HG03066 (cell line): Measurements from ENCODE around the gene GIMAP1.

Experiments used
- ATAC-seq: cut with Tn5 transposase; IDR thresholded peaks from one replicate; pipeline ENCODE4 v1.9.1; 2021; ENCODE audit warnings: low read depth; ENCODE audit not compliant: unreplicated experiment

Gene GIMAP1

DNA sequence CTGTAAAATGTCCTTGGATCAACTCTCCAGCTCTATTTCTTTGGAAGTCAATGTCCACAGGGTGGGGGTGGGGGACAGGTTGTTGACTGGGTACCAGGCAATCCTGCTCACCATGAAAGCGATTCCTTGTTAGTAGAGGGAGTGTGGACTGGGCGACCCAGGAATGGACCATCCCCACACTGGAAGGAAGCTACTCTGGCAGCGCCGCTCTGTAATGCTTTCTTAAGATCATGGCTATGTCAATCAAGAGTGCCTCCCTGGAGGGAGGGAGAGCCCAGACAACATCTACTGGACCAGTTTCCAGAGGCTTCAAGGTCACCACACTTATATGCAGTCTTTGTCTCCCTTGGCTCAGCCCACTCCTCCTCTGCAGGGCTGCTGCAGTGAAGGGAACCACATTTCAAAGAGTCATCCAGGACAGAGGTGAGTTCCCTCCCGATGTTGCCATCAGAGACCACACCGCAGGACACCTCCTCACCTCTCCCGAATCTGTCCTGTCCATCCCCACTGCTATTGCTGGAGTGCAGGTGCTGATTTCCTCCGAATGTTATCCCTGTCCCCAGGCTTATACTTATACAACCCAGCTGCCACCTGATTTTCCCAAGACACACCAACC, 27.7 kb downstream of the GIMAP1 start:
- ATAC-seq, result no peak

DNA sequence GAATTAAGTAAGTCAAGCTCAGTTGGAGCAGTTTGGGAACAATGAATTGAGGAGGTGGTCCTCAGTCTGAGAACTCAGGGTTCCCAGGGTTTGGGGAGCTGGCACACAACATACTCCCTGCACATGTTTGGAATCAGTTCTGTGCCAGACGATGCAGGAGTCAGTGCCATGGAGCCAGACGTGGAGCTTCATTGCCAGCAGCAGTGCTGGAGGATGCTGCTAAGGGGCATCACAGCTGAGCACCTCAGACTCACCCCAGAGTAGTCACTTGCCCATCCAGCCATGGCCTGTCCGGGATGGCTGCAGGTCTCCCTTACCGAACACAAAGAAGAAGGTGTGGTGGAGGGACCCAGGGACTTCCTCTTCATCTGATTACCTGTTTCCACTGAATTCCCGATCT, 28.7 kb downstream of the GIMAP1 start:
- ATAC-seq, result no peak

DNA sequence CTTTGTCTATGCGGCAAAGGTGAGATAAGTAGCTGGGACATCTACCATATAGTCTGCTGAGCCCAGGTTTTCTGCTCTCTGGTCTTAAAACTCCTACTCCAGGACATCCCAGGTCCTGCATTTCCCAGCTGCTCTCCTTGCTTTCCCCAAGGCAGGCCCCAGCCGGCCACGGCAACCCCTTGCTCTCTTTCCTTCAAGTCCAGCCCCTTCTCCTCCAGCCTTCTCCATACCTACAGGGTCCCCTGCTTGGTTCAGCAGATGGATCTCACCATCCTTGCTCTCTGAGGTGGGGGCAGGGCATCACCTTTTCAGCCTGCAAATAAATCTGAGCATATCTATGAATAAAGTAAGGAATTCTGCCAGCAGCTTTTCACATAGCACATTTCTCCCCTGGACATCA, 29.5 kb downstream of the GIMAP1 start:
- no peak for ATAC-seq

DNA sequence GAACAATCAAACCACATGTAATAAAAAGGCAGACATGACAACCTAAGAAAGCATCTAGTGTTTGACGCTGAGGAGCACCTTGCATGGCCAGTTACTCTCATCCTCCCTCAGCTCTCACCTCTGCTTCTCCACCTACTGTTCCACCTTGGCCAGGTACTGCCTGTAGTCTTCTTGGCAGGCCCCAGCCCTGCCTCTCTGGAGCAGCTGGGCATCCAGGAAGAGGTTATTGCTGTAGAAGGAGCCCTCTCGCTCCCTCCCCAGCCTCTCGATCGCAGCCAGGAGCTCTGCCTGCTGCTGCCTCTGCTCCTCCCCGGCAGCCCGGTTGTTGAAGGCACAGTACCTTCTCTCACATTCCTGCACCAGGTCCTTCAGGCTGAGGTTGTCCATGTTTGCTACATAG, 30.5 kb downstream of the GIMAP1 start:
- ATAC-seq, result no peak

DNA sequence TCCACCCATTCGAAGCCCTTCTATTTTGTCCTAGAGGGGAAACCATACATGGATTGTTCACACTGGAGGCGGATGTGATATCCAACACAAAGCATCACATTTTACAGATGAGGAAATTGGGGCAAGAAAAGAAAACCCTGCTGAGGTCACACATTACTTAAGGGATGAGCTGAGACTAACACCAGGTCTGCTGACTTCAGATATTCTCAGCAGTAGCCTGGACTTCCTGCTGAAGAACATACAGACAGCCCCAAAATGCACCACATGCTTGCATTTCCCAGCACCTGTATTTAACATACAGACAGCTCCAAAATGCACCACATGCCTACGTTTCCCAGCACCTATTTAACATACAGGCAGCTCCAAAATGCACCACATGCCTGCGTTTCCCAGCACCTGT, 32.0 kb downstream of the GIMAP1 start:
- no peak for ATAC-seq

DNA sequence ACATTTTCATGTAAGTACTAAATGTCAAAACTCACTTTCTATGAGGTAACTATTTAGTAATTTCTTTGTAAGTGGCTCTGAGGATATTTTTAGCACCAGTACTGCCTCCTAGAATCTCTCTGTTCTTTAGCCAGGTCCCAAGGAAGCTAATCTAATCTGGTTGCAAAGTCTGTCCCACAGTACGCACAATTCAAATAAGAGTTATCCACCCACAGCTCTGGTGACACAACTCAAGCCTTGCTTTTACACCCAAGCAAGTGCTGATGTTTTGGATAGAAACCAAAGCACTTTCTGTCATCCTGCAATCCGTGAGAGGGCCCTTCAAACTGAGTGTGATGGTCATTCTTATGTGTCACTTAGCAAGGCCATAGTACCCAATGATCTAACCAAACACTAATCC, 35.3 kb downstream of the GIMAP1 start:
- ATAC-seq, result no peak

DNA sequence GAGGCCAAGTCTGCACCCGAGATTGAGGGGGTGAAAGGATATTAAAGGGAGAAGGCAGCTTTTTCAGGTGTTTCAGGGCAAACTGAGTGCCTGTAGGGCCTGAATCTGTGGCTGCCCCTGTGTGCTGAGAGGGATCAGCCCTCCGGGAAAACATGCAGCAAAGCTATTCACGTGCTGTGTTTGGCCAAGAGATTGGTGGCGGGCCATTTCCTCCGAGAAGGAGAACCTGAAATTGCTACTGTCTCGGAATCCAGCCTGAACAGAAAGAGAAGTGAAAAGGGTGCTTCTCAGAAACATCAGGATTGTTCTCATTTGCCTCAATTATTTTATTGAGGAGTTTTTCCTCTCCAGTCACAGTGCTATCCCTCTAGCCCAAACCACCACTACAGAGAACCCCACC, 36.8 kb downstream of the GIMAP1 start:
- ATAC-seq, result no peak

DNA sequence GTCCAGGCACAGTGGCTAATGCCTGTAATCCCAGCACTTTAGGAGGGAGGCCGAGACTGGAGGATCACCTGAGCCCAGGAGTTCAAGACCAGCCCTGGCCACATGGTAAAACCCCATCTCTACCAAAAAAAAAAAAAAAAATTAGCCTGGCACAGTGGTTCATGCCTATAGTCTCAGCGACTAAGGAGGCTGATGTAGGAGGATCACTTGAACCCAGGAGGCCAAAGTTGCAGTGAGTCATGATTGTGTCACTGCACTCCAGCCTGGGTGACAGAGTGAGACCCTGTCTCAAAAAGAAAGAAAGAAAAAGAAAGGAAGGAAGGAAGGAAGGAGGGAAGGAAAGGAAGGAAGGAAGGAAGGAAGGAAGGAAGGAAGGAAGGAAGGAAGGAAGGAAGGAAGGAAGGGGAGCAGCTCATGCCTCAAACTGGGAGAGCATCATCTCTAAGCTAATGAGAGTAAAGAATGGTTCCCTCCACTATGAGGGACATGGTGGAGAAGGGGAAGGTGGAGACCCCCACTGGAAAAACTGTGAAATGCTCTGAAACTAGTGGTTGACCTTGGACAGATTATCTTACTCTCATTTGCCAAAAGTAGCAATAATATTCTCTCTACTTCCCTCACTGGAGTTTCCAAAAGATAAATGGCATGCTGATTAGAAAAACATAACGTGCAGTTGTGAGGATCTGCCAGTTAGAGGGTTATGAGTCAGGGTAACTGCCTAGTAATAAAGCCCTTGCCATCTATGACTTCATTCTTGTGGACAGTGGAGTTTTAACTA, 37.6 kb downstream of the GIMAP1 start:
- ATAC-seq, result no peak

DNA sequence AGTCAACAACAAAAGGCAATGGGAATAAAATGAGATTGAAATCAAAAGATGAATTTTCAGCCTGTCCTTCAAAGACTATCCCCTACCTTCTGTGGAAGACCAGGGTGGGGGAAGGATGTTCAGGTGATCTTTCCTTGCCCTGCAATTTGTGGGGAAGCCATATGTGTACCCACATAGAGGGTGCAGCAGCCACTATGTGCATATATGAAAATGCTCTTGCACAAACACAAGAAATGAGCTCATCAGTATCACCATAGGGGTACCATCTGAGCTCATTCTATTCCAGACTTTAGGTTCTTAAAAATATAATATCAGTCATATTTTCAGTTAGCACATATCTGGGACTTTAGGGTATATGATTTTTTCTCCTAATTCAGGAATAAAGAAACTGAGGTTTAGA, 38.5 kb downstream of the GIMAP1 start:
- no peak for ATAC-seq

DNA sequence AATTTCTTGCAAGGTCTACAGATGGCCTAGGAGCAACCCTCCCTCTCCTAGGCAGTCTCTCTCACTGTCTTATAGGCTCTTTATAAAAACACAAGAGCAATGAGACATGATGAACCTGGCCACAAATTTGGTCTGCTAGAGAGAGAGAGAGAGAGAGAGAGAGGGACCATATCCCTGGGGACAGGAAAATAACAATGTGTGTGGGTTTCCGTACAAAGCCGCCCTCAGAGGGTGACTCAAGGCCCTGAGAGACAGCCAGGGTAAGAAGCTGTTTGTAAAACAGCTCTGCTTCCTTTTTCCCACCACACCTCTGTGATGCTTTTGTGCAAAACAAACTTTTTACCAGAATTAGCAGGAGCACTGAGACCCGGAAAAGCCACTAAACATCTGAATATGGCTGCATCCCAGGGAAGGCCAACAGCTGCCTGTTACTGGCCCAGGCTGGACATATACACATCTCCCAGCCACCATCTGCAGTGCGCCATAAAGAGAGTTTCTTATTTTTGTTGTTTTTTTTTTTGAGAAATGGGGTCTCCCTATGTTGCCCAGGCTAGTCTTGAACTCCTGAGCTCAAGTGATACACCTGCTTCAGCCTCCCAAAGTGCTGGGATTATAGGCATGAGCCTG, 39.2 kb downstream of the GIMAP1 start:
- ATAC-seq, result peak; percentile 59

DNA sequence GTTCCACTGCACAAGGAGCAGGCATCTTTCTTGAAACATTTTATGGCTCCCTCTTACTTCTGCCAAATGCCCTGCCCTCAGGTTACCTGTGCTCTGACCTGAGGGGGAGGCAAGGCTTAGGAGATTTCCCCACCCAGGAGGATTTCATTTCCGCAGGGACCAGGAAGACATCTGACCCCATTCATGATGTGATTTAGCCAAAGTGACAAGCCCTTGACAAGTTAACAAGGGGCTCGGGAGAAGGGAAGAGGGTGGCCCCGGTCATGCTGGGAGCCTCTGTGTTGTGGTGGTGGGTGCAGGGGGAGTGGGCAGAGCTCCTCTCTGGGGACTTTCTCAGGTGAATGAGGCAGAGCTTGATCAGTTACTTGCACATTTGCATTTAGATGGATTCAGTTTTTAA, 39.8 kb downstream of the GIMAP1 start:
- no peak for ATAC-seq

DNA sequence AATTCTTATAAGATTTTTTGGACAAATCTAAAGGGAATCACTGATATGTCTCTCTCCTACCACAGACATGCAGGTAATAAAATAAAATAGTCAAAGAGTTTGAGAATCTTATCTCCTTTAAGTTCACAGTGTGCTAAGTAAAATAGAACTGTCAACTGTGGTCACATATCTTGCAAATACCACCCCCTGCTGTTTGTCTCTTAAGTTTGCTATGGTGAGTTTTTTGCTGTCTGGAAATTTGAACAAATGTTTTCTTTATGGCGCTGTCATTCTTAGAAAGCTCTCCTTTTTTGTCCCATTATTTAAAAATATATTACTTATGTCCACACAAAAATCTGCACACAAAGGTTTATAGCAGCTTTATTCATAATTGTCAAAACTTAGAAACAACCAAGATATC, 40.4 kb downstream of the GIMAP1 start:
- ATAC-seq, result no peak

DNA sequence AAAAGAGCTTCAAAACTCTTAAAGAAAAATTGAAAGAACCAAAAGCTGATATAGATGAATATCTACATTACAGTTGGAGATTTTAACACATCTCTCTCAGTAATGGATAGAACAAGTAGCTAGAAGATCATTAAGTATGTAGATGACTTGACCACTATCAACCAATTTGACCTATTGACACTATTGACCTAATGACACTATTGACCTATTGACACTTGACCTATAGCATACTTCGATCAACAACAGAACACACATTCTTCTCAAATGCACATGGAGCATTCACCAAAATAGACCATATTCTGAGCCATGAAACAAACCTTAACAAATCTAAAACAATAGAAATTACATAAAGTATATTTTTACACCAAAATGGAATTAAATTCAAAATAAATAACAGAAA, 43.1 kb downstream of the GIMAP1 start:
- no peak for ATAC-seq

DNA sequence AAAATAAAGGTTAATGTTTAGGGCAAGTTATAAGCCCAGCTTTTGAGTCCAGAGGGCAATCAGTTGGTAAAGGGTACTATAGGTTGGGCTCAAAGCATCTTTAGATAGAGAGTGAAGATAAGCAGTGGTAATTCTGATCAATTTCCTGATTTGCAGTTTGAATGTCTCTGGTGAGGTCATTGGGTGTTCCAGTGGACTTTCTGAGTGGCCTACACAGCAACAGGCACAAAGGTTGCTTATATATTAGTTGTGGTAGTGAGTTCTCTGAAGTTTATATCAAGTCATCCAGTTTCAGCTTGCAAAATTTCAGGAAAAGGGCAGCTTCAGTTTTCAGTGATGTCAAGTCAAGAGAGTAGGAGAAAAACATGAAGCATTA, 49.9 kb downstream of the GIMAP1 start:
- ATAC-seq, result no peak

DNA sequence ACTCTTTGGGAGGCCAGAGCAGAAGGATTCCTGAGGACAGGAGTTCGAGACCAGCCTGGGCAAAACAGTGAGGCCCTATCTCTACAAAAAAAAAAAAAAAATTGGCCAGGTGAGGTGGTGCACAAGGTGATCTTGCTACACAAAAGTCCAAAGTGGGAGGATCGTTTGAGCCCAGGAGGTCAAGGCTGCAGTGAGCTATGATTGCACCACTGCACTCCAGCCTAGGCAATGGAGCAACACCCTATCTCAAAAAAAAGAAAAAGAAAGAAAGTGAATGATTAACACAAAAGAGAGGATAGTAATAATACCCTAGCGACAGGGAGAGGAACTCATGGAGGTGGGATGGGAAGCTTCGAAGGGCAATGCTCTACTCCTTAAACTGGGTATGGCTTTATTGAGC, 53.4 kb downstream of the GIMAP1 start:
- ATAC-seq, result no peak
